ENCODE data around the gene CCDC74B. TPM values are rescaled to one million over a fixed set of nuclear protein-coding genes. Genes with fewer than 3 reads are reported as not detected.
"Not testable (repeated sequence)": the region's sequence is repeated elsewhere in the genome, so short reads cannot be mapped to it uniquely, and the experiment has no call there.

Gene CCDC74B
- polyA plus RNA-seq, 1 donor (not counting 4 experiments of a cell fraction or from before 2014, with no cell fraction given): 0.52 TPM

GRCh38 chr2:130120924-130121323 lies 24.0 kb downstream of the CCDC74B start:
- H2AFZ ChIP-seq (ENCODE audit: control insufficient read depth, low read length); H3K4me3 ChIP-seq (ENCODE audit: control insufficient read depth in 2 of 3, extremely low read depth in 1 of 3, insufficient read depth in 2 of 3, low read depth in 1 of 3, low read length in 3 of 3); H4K20me1 ChIP-seq (ENCODE audit: control insufficient read depth, extremely low read depth, insufficient read depth, low read length); H3K9ac ChIP-seq (ENCODE audit: control insufficient read depth, extremely low read depth, insufficient read depth, low read length); H3K9me3 ChIP-seq (ENCODE audit: control insufficient read depth, low read depth, low read length); H3K79me2 ChIP-seq (ENCODE audit: control insufficient read depth, insufficient read depth, low read length); H3K4me2 ChIP-seq (ENCODE audit: control insufficient read depth, extremely low read depth, insufficient read depth, low read depth, low read length); FAIRE-seq; H3K27me3 ChIP-seq (ENCODE audit: control insufficient read depth, extremely low read depth, insufficient read depth, low read length); H3K4me1 ChIP-seq (ENCODE audit: control insufficient read depth, extremely low read depth, insufficient read depth, low read length); H3K27ac ChIP-seq (ENCODE audit: control insufficient read depth, insufficient read depth, low read length); dilution Hi-C loops (cut with MboI; ENCODE audit: extremely low pct_ligation_motif_present, low sequenced_read_pairs); DNase-seq (ENCODE audit: low read depth, low spot score); H3K9me1 ChIP-seq (ENCODE audit: control insufficient read depth, extremely low read depth, insufficient read depth, low read length); H3K36me3 ChIP-seq (ENCODE audit: control insufficient read depth in 2 of 2, extremely low read depth in 1 of 2, insufficient read depth in 2 of 2, low read length in 2 of 2): not testable (repeated sequence)

DNA sequence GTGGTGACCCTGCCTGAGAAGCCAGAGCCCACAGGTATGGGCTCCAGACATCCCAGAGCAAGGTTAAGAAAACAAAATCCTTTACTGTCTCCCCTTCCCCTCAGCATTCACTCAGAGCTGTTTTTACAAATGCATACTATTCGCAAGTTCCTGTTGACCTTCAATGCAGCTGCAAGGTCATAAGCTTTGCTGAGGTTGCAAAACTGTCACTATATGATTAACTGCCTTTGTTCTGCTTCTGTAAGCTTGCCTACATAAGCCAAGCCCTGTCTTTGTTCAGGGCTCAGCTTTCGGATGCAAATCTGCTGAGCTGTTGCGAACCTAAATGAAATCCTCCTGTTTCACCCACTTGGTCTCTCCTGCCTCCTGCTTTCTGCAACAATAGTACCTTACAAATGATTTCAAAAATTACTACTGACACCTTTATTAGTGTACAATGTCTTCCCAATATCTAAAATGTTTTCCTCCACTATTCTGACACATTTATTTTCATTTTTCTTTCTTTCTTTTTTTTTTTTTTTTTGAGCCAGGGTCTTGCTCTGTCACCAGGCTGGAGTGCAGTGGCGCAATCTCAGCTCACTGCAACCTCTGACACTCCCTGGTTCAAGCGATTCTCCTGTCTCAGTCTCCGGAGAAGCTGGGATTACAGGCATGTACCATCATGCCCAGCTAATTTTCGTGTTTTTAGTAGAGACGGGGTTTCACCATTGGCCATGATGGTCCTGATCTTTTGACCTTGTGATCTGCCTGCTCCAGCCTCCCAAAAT lies 42.1 kb downstream of the CCDC74B start:
- dilution Hi-C loops (cut with MboI; ENCODE audit: extremely low pct_ligation_motif_present, low sequenced_read_pairs); H3K27me3 ChIP-seq (ENCODE audit: control insufficient read depth, extremely low read depth, insufficient read depth, low read length); H3K4me1 ChIP-seq (ENCODE audit: control insufficient read depth, extremely low read depth, insufficient read depth, low read length); H3K36me3 ChIP-seq (ENCODE audit: control insufficient read depth in 2 of 2, extremely low read depth in 1 of 2, insufficient read depth in 2 of 2, low read length in 2 of 2); H2AFZ ChIP-seq (ENCODE audit: control insufficient read depth, low read length); FAIRE-seq; H3K4me2 ChIP-seq (ENCODE audit: control insufficient read depth, extremely low read depth, insufficient read depth, low read depth, low read length); H3K27ac ChIP-seq (ENCODE audit: control insufficient read depth, insufficient read depth, low read length); H4K20me1 ChIP-seq (ENCODE audit: control insufficient read depth, extremely low read depth, insufficient read depth, low read length); DNase-seq (ENCODE audit: low read depth, low spot score); H3K9me1 ChIP-seq (ENCODE audit: control insufficient read depth, extremely low read depth, insufficient read depth, low read length); H3K79me2 ChIP-seq (ENCODE audit: control insufficient read depth, insufficient read depth, low read length); H3K9me3 ChIP-seq (ENCODE audit: control insufficient read depth, low read depth, low read length); H3K4me3 ChIP-seq (ENCODE audit: control insufficient read depth in 2 of 3, extremely low read depth in 1 of 3, insufficient read depth in 2 of 3, low read depth in 1 of 3, low read length in 3 of 3); H3K9ac ChIP-seq (ENCODE audit: control insufficient read depth, extremely low read depth, insufficient read depth, low read length): not testable (repeated sequence)

Small RNAs within 50 kb of the gene (small RNA-seq; reads per million reads assigned to genes)
- 0 reads per million in 3 experiments for gene RNU6-1049P (ENCODE audit: insufficient read length in 3 of 3, low read depth in 3 of 3, low replicate concordance in 1 of 3)

Other genes starting within 250 kb of the CCDC74B start
- 0.02 TPM in 1 of 3 replicates, not detected in the others for gene RAB6C, start 165.4 kb downstream of the CCDC74B start, polyA plus RNA-seq
- not detected in 3 replicates for gene POTEF, start 15.9 kb downstream of the CCDC74B start, polyA plus RNA-seq
- gene SMPD4, start 36.5 kb upstream of the CCDC74B start, polyA plus RNA-seq: 19.0 to 44.9 TPM (median 23.8 TPM) in 3 replicates
- 89.6 to 229 TPM (median 133 TPM) in 3 replicates for gene MZT2B, start 37.1 kb upstream of the CCDC74B start, polyA plus RNA-seq
- gene TUBA3E, start 53.3 kb upstream of the CCDC74B start, polyA plus RNA-seq: not detected in 3 replicates
- gene IMP4, start 197.8 kb upstream of the CCDC74B start, polyA plus RNA-seq: 75.8 to 127 TPM (median 111 TPM) in 3 replicates
- 8.7 to 13.5 TPM (median 9.6 TPM) in 3 replicates for gene PTPN18, start 210.9 kb upstream of the CCDC74B start, polyA plus RNA-seq